Coronary artery (tissue), 2 donors: ENCODE data around the gene STAT5A.

Source experiments
- DNase-seq: peaks from one replicate; pipeline ENCODE4 v3.0.0-alpha.2; 2017; ENCODE audit warnings: low spot score
- H3K27ac ChIP-seq, 2 donors: fragments of 200-600 bp; sonication (generic); one replicate each; pipeline ENCODE4 v1.5.1; 2016 to 2019
- H3K4me3 ChIP-seq: fragments of 200-600 bp; sonication (generic); 2 replicates; pipeline ENCODE4 v1.5.1; 2016; ENCODE audit warnings: mild to moderate bottlenecking, moderate library complexity
- CTCF ChIP-seq: fragments of 200-600 bp; sonication (generic); IDR thresholded peaks from one replicate; pipeline ENCODE4 v1.5.1; 2019; ENCODE audit warnings: antibody characterized with exemption

The STAT5A gene

GRCh38 chr17:42325026-42325425, 36.7 kb downstream of the STAT5A start:
- no peak overlapping the region for H3K4me3 ChIP-seq
- peak overlapping the region; percentile 45 to 66 for H3K27ac ChIP-seq
- no peak for TF ChIP-seq CTCF
- no peak for DNase-seq

GRCh38 chr17:42329025-42329976, 41.0 kb downstream of the STAT5A start:
- TF ChIP-seq CTCF: no peak
- DNase-seq: no peak
- Histone ChIP-seq H3K27ac (peak overlapping the region; percentile 25 to 46), H3K4me3 (no peak overlapping the region)

- no peak overlapping the region for H3K4me3 ChIP-seq
These were observed 44.8 kb downstream of the STAT5A start for GRCh38 chr17:42333053-42333452.

GRCh38 chr17:42334677-42335076, 46.4 kb downstream of the STAT5A start:
- no peak for TF ChIP-seq CTCF
- Histone ChIP-seq H3K4me3 (no peak overlapping the region), H3K27ac (no peak overlapping the region)
- no peak for DNase-seq

More at GRCh38 chr17:42333053-42333452, 44.8 kb downstream of the STAT5A start:
- DNase-seq: no peak
- no peak for TF ChIP-seq CTCF
- H3K27ac ChIP-seq: no peak overlapping the region

GRCh38 chr17:42337442-42337841, 49.1 kb downstream of the STAT5A start:
- Histone ChIP-seq H3K4me3 (no peak overlapping the region), H3K27ac (no peak overlapping the region)
- no peak for DNase-seq
- no peak for TF ChIP-seq CTCF

GRCh38 chr17:42338427-42338985, 50.2 kb downstream of the STAT5A start:
- no peak for TF ChIP-seq CTCF
- no peak for DNase-seq

More at GRCh38 chr17:42338427-42338985, 50.2 kb downstream of the STAT5A start:
- no peak overlapping the region for H3K4me3 ChIP-seq
- H3K27ac ChIP-seq: no peak overlapping the region
